ENCODE measurements around the gene DAB1.

The DAB1 gene

GRCh38 chr1:57325117-57325516 lies 98.7 kb downstream of the DAB1 start:
- H3K36me3 ChIP-seq (ENCODE audit: low read depth) = no peaks in the 10 kb centered on the region
- no peak for TF ChIP-seq CTCF (IDR thresholded peaks at IDR 0.05; ENCODE audit: poor library complexity, severe bottlenecking)
- H3K27me3 ChIP-seq (ENCODE audit: insufficient read depth, poor library complexity, severe bottlenecking) = peaks cover 14% of the 10 kb centered on the region
- H3K4me3 ChIP-seq (ENCODE audit: severe bottlenecking) = no peak overlapping the region
- no peaks in the 10 kb centered on the region for H3K9me3 ChIP-seq (ENCODE audit: severe bottlenecking)
- ATAC-seq (ENCODE audit: low read depth) (no peak), DNase-seq (ENCODE audit: low spot score) (no peak)
- no peak overlapping the region for H3K27ac ChIP-seq (ENCODE audit: poor library complexity, severe bottlenecking)
- H3K4me1 ChIP-seq (ENCODE audit: insufficient read depth, poor library complexity, severe bottlenecking) = no peaks in the 10 kb centered on the region

GRCh38 chr1:57324388-57324787 lies 99.5 kb downstream of the DAB1 start:
- no peak for DNase-seq (ENCODE audit: low spot score)
- H3K36me3 ChIP-seq (ENCODE audit: low read depth) = no peaks in the 10 kb centered on the region
- no peak overlapping the region for H3K27ac ChIP-seq (ENCODE audit: poor library complexity, severe bottlenecking)
- TF ChIP-seq CTCF (IDR thresholded peaks at IDR 0.05; ENCODE audit: poor library complexity, severe bottlenecking) = no peak
- peaks cover 14% of the 10 kb centered on the region for H3K27me3 ChIP-seq (ENCODE audit: insufficient read depth, poor library complexity, severe bottlenecking)
- H3K4me1 ChIP-seq (ENCODE audit: insufficient read depth, poor library complexity, severe bottlenecking) = no peaks in the 10 kb centered on the region
- no peak overlapping the region for H3K4me3 ChIP-seq (ENCODE audit: severe bottlenecking)
- ATAC-seq (ENCODE audit: low read depth) = no peak
- no peaks in the 10 kb centered on the region for H3K9me3 ChIP-seq (ENCODE audit: severe bottlenecking)

GRCh38 chr1:57321776-57322175 lies 102.1 kb downstream of the DAB1 start:
- TF ChIP-seq CTCF (IDR thresholded peaks at IDR 0.05; ENCODE audit: poor library complexity, severe bottlenecking) = no peak

GRCh38 chr1:57319791-57320190 lies 104.1 kb downstream of the DAB1 start:
- Histone ChIP-seq H3K4me3 (ENCODE audit: severe bottlenecking) (no peak overlapping the region), H3K36me3 (ENCODE audit: low read depth) (no peaks in the 10 kb centered on the region), H3K9me3 (ENCODE audit: severe bottlenecking) (no peaks in the 10 kb centered on the region), H3K4me1 (ENCODE audit: insufficient read depth, poor library complexity, severe bottlenecking) (no peaks in the 10 kb centered on the region), H3K27me3 (ENCODE audit: insufficient read depth, poor library complexity, severe bottlenecking) (peaks cover 7% of the 10 kb centered on the region), H3K27ac (ENCODE audit: poor library complexity, severe bottlenecking) (no peak overlapping the region)
- DNase-seq (ENCODE audit: low spot score) (no peak), ATAC-seq (ENCODE audit: low read depth) (no peak)
- no peak for TF ChIP-seq CTCF (IDR thresholded peaks at IDR 0.05; ENCODE audit: poor library complexity, severe bottlenecking)

More at GRCh38 chr1:57321776-57322175, 102.1 kb downstream of the DAB1 start:
- Histone ChIP-seq H3K27ac (ENCODE audit: poor library complexity, severe bottlenecking) (no peak overlapping the region), H3K4me1 (ENCODE audit: insufficient read depth, poor library complexity, severe bottlenecking) (no peaks in the 10 kb centered on the region), H3K27me3 (ENCODE audit: insufficient read depth, poor library complexity, severe bottlenecking) (peaks cover 14% of the 10 kb centered on the region), H3K36me3 (ENCODE audit: low read depth) (no peaks in the 10 kb centered on the region), H3K4me3 (ENCODE audit: severe bottlenecking) (no peak overlapping the region), H3K9me3 (ENCODE audit: severe bottlenecking) (no peaks in the 10 kb centered on the region)
- no peak for DNase-seq (ENCODE audit: low spot score)
- no peak for ATAC-seq (ENCODE audit: low read depth)

- Histone ChIP-seq H3K4me1 (ENCODE audit: insufficient read depth, poor library complexity, severe bottlenecking) (no peaks in the 10 kb centered on the region), H3K4me3 (ENCODE audit: severe bottlenecking) (no peak overlapping the region), H3K36me3 (ENCODE audit: low read depth) (no peaks in the 10 kb centered on the region), H3K27ac (ENCODE audit: poor library complexity, severe bottlenecking) (no peak overlapping the region), H3K9me3 (ENCODE audit: severe bottlenecking) (no peaks in the 10 kb centered on the region), H3K27me3 (ENCODE audit: insufficient read depth, poor library complexity, severe bottlenecking) (peaks cover 7% of the 10 kb centered on the region)
- no peak for DNase-seq (ENCODE audit: low spot score)
- ATAC-seq (ENCODE audit: low read depth) = peak; percentile 63; the same call in 2 of the 3 replicates
- no peak for TF ChIP-seq CTCF (IDR thresholded peaks at IDR 0.05; ENCODE audit: poor library complexity, severe bottlenecking)
These were observed 104.7 kb downstream of the DAB1 start for GRCh38 chr1:57319165-57319564.
